Neural crest cell (in vitro differentiated cells): Measurements from ENCODE around the gene B3GALT6. TPM values are rescaled to one million over a fixed set of nuclear protein-coding genes. Genes with fewer than 3 reads are reported as not detected.

Source experiments
- DNase-seq: peaks from one replicate; pipeline ENCODE4 v3.0.0; 2021; ENCODE audit warnings: low read depth, mixed read lengths, low spot score
- H3K27ac Mint-ChIP-seq: one replicate; pipeline ENCODE4 v1.8.0; 2021; ENCODE audit warnings: mild to moderate bottlenecking, mixed read lengths; ENCODE audit not compliant: unreplicated experiment
- H3K27me3 Mint-ChIP-seq: 2 replicates; pipeline ENCODE4 v1.8.0; 2021; ENCODE audit warnings: low read depth, mild to moderate bottlenecking, mixed read lengths
- H3K36me3 Mint-ChIP-seq: 2 replicates; pipeline ENCODE4 v1.8.0; 2021; ENCODE audit warnings: low read depth, mild to moderate bottlenecking, mixed read lengths
- H3K4me1 Mint-ChIP-seq: 2 replicates; pipeline ENCODE4 v1.8.0; 2021; ENCODE audit warnings: mixed read lengths
- H3K4me3 Mint-ChIP-seq: one replicate; pipeline ENCODE4 v1.8.0; 2021; ENCODE audit warnings: mild to moderate bottlenecking, mixed read lengths
- H3K9me3 Mint-ChIP-seq: 2 replicates; pipeline ENCODE4 v1.8.0; 2021; ENCODE audit warnings: mixed read lengths
- total RNA-seq: library from RNA; stranded (reverse); gene quantifications from 2 replicates; pipeline ENCODE4 v1.2.1, GENCODE V29; 2021
- TF ChIP-seq, protein P1 (sequence below): fragments of 200-600 bp; sonication (generic); conservative IDR thresholded peaks from 2 replicates; pipeline ENCODE4 v1.5.0; 2021; ENCODE audit warnings: antibody characterized with exemption, mild to moderate bottlenecking

Gene B3GALT6
- total RNA-seq, 1 donor from 2014 or later, result 41.1 TPM

DNA sequence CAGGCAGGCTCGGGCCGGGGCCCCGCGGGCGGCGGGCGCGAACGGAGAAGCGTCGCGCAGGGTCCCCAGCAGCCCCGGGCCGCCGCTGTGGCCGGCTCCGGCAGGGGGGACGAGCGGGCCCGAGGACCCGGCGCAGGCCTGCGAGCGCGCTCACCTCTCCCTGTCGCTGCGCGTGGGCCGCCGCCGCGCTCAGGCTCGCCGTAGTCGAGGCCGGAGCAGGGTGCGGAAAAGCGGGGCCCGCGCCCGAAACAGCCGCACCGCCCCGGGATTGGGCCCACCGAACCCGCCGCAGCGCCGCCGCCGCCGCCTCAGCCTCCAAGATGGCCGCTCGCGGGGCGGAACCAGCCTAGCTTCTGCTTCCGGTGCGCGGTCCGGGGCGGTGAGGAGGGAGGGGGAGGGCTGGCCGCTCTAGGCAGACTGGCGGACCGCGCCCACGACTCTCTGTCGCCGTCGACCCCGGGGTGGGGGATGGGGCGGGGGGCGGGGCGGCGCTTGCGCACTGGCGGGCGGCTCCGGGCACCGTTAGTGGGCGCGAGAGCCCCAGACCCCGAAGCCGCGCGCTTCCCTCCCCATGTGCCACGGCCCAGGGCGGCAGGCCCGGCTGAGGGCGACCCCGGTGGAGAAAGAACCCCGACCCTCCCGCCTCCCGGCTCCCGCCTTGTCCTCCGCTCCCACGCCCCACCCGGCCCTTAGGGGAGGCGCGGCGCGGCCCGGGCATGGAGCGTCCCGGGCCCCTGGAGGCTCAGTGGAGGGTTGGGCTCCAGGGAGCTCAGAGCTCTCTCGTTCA is 41.7 kb downstream of the B3GALT6 start, which contains the start of gene UBE2J2:
TSS of gene UBE2J2 (minus strand) at position 343 of the 787 bp plus-strand sequence. CDS start 5,862 bp downstream, outside the sequence.
- no peaks in the 10 kb centered on the region for H3K9me3 Mint-ChIP-seq
- H3K27ac Mint-ChIP-seq, result peak within 1 kb of the TSS; percentile 71
- H3K4me1 Mint-ChIP-seq, result peaks cover 34% of the 10 kb centered on the region
- no peaks in the 10 kb centered on the region for H3K27me3 Mint-ChIP-seq
- DNase-seq, result peak; percentile 88
- TF ChIP-seq, protein P1, sequence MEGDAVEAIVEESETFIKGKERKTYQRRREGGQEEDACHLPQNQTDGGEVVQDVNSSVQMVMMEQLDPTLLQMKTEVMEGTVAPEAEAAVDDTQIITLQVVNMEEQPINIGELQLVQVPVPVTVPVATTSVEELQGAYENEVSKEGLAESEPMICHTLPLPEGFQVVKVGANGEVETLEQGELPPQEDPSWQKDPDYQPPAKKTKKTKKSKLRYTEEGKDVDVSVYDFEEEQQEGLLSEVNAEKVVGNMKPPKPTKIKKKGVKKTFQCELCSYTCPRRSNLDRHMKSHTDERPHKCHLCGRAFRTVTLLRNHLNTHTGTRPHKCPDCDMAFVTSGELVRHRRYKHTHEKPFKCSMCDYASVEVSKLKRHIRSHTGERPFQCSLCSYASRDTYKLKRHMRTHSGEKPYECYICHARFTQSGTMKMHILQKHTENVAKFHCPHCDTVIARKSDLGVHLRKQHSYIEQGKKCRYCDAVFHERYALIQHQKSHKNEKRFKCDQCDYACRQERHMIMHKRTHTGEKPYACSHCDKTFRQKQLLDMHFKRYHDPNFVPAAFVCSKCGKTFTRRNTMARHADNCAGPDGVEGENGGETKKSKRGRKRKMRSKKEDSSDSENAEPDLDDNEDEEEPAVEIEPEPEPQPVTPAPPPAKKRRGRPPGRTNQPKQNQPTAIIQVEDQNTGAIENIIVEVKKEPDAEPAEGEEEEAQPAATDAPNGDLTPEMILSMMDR, result no peak
- peak within 1 kb of the TSS; percentile 89 for H3K4me3 Mint-ChIP-seq
- H3K36me3 Mint-ChIP-seq, result peaks cover 5% of the 10 kb centered on the region

DNA sequence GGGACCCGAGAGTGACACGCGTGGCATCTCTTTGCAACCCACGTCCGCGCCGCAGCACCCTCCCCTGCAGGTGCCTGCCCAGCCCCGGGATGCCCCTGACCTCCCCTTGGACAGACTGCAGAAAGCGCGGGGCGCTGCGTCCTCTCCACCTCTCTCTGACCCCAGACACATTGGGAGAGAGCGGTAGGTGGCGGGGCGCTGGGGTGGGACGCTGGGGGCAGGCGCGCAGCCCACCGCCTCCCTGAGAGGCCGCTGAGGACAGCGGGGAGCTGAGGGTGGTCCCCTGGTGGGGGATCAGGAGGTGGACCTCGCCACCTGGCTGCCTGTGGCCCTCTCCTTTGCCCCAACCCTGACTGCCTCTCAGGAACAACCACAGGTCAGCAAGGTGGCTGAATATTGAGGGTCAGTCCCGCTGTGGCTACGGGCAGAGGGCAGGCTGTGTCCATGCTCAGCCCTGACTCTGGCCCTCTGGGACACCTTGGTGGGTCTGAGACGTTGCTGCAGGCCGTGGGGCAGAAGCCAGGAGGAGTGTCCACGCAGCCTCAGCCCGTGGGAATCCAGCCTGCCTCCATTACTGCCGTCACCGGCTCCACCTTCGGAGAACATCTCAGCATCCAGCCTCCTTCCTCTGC is 42.4 kb downstream of the B3GALT6 start:
- Mint-ChIP-seq H3K27me3 (no peaks in the 10 kb centered on the region), H3K9me3 (no peaks in the 10 kb centered on the region), H3K4me3 (peak overlapping the region; percentile 79), H3K27ac (peak overlapping the region; percentile 71), H3K4me1 (peaks cover 34% of the 10 kb centered on the region), H3K36me3 (peaks cover 5% of the 10 kb centered on the region)
- no peak for DNase-seq
- TF ChIP-seq, protein P1, result no peak

DNA sequence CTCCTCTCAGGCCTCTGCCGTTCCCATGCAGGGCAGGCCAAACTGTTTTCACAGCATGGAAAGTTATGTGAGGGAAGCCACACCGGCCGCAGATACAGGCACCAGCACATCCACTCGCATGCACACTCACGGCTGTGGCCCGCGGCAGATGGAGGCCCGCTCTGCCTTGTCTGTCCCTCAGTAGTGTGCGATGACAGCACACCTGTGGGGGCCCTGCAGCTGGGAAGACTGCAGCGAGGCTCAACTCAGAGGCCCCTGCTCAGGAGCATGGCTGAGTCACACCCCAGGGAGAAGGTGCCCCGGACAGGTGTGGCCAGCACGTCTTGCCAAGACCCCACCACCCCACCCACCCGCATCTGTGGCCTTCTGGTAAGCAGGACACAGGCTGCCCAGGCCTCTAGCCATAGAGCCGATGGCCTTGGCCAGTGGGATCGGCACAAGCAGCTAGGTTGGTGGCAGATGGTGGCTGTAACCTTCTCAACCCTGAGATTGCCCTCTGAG is 42.9 kb downstream of the B3GALT6 start:
- no peaks in the 10 kb centered on the region for H3K27me3 Mint-ChIP-seq
- no peak for DNase-seq
- peak overlapping the region; percentile 79 for H3K4me3 Mint-ChIP-seq
- H3K27ac Mint-ChIP-seq, result peak overlapping the region; percentile 71
- TF ChIP-seq, protein P1, result no peak
- H3K4me1 Mint-ChIP-seq, result peaks cover 34% of the 10 kb centered on the region
- no peaks in the 10 kb centered on the region for H3K9me3 Mint-ChIP-seq
- peaks cover 5% of the 10 kb centered on the region for H3K36me3 Mint-ChIP-seq

DNA sequence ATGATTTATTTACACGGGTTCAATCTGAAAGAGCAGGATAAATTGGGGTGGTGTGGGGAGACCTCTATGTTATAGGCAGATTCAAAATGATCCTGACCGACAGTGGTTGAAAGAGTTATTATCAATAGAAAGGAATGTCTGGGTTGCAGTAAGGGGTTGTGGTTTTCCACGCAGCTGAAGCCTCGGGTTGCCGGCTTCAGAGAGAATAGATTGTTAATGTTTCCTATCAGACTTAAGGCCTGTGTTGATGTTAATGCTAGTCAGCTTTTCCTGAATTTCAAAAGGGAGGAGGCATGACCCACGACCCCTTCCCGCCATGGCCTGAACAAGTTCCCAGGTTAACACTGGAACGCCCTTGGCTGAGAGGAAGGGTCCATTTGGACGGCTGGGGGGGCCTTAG is 43.8 kb downstream of the B3GALT6 start:
- Mint-ChIP-seq H3K36me3 (peaks cover 2% of the 10 kb centered on the region), H3K27ac (no peak overlapping the region), H3K9me3 (no peaks in the 10 kb centered on the region), H3K4me1 (peaks cover 30% of the 10 kb centered on the region), H3K4me3 (peak overlapping the region; percentile 70), H3K27me3 (no peaks in the 10 kb centered on the region)
- TF ChIP-seq, protein P1, result no peak
- no peak for DNase-seq

DNA sequence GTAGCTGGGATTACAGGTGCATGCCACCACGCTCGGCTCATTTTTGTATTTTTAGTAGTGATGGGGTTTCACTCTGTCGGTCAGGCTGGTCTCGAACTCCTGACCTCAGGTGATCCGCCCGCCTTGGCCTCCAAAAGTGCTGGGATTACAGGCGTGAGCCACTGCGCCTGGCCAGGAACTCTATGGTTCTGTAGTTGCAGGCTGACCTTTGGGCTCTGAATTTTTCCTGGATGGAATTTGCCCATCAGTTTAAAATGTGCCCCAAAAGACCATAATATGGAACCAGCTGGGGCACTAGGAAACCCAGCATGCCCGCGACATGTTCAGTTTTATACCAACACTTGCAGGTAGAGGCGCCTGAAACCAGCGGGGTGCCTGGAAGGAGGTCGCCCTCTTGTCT is 46.6 kb downstream of the B3GALT6 start:
- Mint-ChIP-seq H3K27ac (no peak overlapping the region), H3K9me3 (no peaks in the 10 kb centered on the region), H3K4me3 (no peak overlapping the region), H3K4me1 (peaks cover 10% of the 10 kb centered on the region), H3K27me3 (no peaks in the 10 kb centered on the region), H3K36me3 (no peaks in the 10 kb centered on the region)
- no peak for DNase-seq
- TF ChIP-seq, protein P1, result no peak
